Activated naive CD8-positive, alpha-beta T cell treated with anti-CD3 and anti-CD28 coated beads, Interleukin-2, amount 10 ng/mL, durations not matched to agents 7 days and 5 days (primary cell): ENCODE data around the gene LPAR1. TPM values are rescaled to one million over a fixed set of nuclear protein-coding genes. Genes with fewer than 3 reads are reported as not detected.
"Not testable (repeated sequence)": the region's sequence is repeated elsewhere in the genome, so short reads cannot be mapped to it uniquely, and the experiment has no call there.

Source experiments
- ATAC-seq: fragments of 150-1000 bp; cut with Tn5 transposase; one replicate; pipeline ENCODE4 v1.10.0; 2021; ENCODE audit warnings: low read depth, moderate library complexity
- POLR2A ChIA-PET: fragments of 350-600 bp; sonication (Branson Sonifier 250); formaldehyde crosslinking; loops from one replicate; lab custom pipeline; 2021; ENCODE audit warnings: antibody characterized with exemption; lab: Charles Lee
- DNase-seq: peaks from one replicate; pipeline ENCODE4 v3.0.0; 2021
- H3K27ac Mint-ChIP-seq: one replicate; pipeline ENCODE4 v1.8.0; 2022; ENCODE audit warnings: mild to moderate bottlenecking, mixed read lengths
- H3K27me3 Mint-ChIP-seq: one replicate; pipeline ENCODE4 v1.8.0; 2022; ENCODE audit warnings: mild to moderate bottlenecking, moderate library complexity, mixed read lengths
- H3K36me3 Mint-ChIP-seq: one replicate; pipeline ENCODE4 v1.8.0; 2021; ENCODE audit warnings: mild to moderate bottlenecking, mixed read lengths
- H3K4me1 Mint-ChIP-seq: one replicate; pipeline ENCODE4 v1.8.0; 2021; ENCODE audit warnings: mixed read lengths
- H3K4me3 Mint-ChIP-seq: one replicate; pipeline ENCODE4 v1.8.0; 2022; ENCODE audit warnings: mild to moderate bottlenecking, moderate library complexity, mixed read lengths
- H3K9me3 Mint-ChIP-seq: one replicate; pipeline ENCODE4 v1.8.0; 2021; ENCODE audit warnings: mixed read lengths
- total RNA-seq, 2 experiments: library from RNA; stranded (reverse); gene quantifications; one replicate each; pipeline ENCODE4 v1.2.3, GENCODE V29; 2021

LPAR1 gene
- total RNA-seq, 2 experiments from 2014 or later = 0.14 TPM; not detected in 1

- POLR2A ChIA-PET = no interaction called here
- H3K4me1 Mint-ChIP-seq = peaks cover 1% of the 10 kb centered on the region
- no peak for ATAC-seq
- DNase-seq = no peak
- H3K27ac Mint-ChIP-seq = no peak overlapping the region
- H3K4me3 Mint-ChIP-seq = no peak overlapping the region
- H3K9me3 Mint-ChIP-seq = peaks cover 2% of the 10 kb centered on the region
- H3K36me3 Mint-ChIP-seq = no peaks in the 10 kb centered on the region
- H3K27me3 Mint-ChIP-seq = peaks cover 6% of the 10 kb centered on the region
Measured at GRCh38 chr9:110876929-110877328, 161.3 kb downstream of the LPAR1 start.

GRCh38 chr9:110874963-110875674 is 163.2 kb downstream of the LPAR1 start:
- H3K4me1 Mint-ChIP-seq = peaks cover 3% of the 10 kb centered on the region
- no peak overlapping the region for H3K27ac Mint-ChIP-seq
- ATAC-seq (no peak), DNase-seq (no peak)
- no peak overlapping the region for H3K4me3 Mint-ChIP-seq
- peaks cover 3% of the 10 kb centered on the region for H3K9me3 Mint-ChIP-seq
- no peaks in the 10 kb centered on the region for H3K36me3 Mint-ChIP-seq
- peaks cover 6% of the 10 kb centered on the region for H3K27me3 Mint-ChIP-seq
- POLR2A ChIA-PET = no interaction called here

GRCh38 chr9:110872920-110873319 is 165.3 kb downstream of the LPAR1 start:
- Mint-ChIP-seq H3K9me3 (peaks cover 3% of the 10 kb centered on the region), H3K27ac (no peak overlapping the region), H3K4me3 (no peak overlapping the region), H3K36me3 (no peaks in the 10 kb centered on the region), H3K27me3 (peaks cover 6% of the 10 kb centered on the region), H3K4me1 (peaks cover 5% of the 10 kb centered on the region)
- no peak for DNase-seq
- POLR2A ChIA-PET = no interaction called here
- no peak for ATAC-seq

GRCh38 chr9:110871736-110872135 is 166.5 kb downstream of the LPAR1 start:
- POLR2A ChIA-PET = no interaction called here
- no peaks in the 10 kb centered on the region for H3K36me3 Mint-ChIP-seq
- no peak overlapping the region for H3K27ac Mint-ChIP-seq
- ATAC-seq (no peak), DNase-seq (no peak)
- H3K4me1 Mint-ChIP-seq = peaks cover 5% of the 10 kb centered on the region
- H3K9me3 Mint-ChIP-seq = peaks cover 3% of the 10 kb centered on the region
- H3K4me3 Mint-ChIP-seq = no peak overlapping the region
- peaks cover 6% of the 10 kb centered on the region for H3K27me3 Mint-ChIP-seq

- Mint-ChIP-seq H3K4me1 (peaks cover 4% of the 10 kb centered on the region), H3K9me3 (peaks cover 3% of the 10 kb centered on the region), H3K27ac (no peak overlapping the region), H3K4me3 (no peak overlapping the region), H3K36me3 (no peaks in the 10 kb centered on the region), H3K27me3 (peaks cover under 1% of the 10 kb centered on the region)
- ATAC-seq = no peak
- POLR2A ChIA-PET = no interaction called here
- no peak for DNase-seq
Measured at GRCh38 chr9:110869931-110870330, 168.3 kb downstream of the LPAR1 start.

- no peak for DNase-seq
- POLR2A ChIA-PET = no interaction called here
- no peak for ATAC-seq
- Mint-ChIP-seq H3K36me3 (no peaks in the 10 kb centered on the region), H3K4me3 (no peak overlapping the region), H3K9me3 (peaks cover 3% of the 10 kb centered on the region), H3K4me1 (no peaks in the 10 kb centered on the region), H3K27ac (no peak overlapping the region), H3K27me3 (no peaks in the 10 kb centered on the region)
Measured at GRCh38 chr9:110864011-110864410, 174.3 kb downstream of the LPAR1 start.

- H3K27ac Mint-ChIP-seq, POLR2A ChIA-PET, H3K36me3 Mint-ChIP-seq, ATAC-seq, H3K4me1 Mint-ChIP-seq, H3K4me3 Mint-ChIP-seq, H3K27me3 Mint-ChIP-seq, DNase-seq, H3K9me3 Mint-ChIP-seq: not testable (repeated sequence)
Measured at GRCh38 chr9:110861370-110862110, 176.7 kb downstream of the LPAR1 start.

GRCh38 chr9:110856772-110857171 is 181.5 kb downstream of the LPAR1 start:
- ATAC-seq (no peak), DNase-seq (no peak)
- POLR2A ChIA-PET = no interaction called here
- Mint-ChIP-seq H3K27ac (no peak overlapping the region), H3K36me3 (no peaks in the 10 kb centered on the region), H3K9me3 (peaks cover 5% of the 10 kb centered on the region), H3K27me3 (no peaks in the 10 kb centered on the region), H3K4me1 (no peaks in the 10 kb centered on the region), H3K4me3 (no peak overlapping the region)

GRCh38 chr9:110850401-110851135 is 187.7 kb downstream of the LPAR1 start:
- DNase-seq (no peak), ATAC-seq (no peak)
- Mint-ChIP-seq H3K4me3 (no peak overlapping the region), H3K4me1 (no peaks in the 10 kb centered on the region), H3K36me3 (no peaks in the 10 kb centered on the region), H3K9me3 (peaks cover 5% of the 10 kb centered on the region), H3K27ac (no peak overlapping the region), H3K27me3 (peaks cover 3% of the 10 kb centered on the region)
- POLR2A ChIA-PET = no interaction called here

- H3K27ac Mint-ChIP-seq = no peak overlapping the region
- DNase-seq (no peak), ATAC-seq (no peak)
- H3K4me1 Mint-ChIP-seq = no peaks in the 10 kb centered on the region
- POLR2A ChIA-PET = no interaction called here
- H3K36me3 Mint-ChIP-seq = no peaks in the 10 kb centered on the region
- no peak overlapping the region for H3K4me3 Mint-ChIP-seq
- H3K27me3 Mint-ChIP-seq = peaks cover 3% of the 10 kb centered on the region
- H3K9me3 Mint-ChIP-seq = peaks cover 2% of the 10 kb centered on the region
Measured at GRCh38 chr9:110847671-110848070, 190.6 kb downstream of the LPAR1 start.

- Mint-ChIP-seq H3K9me3 (peaks cover 2% of the 10 kb centered on the region), H3K4me3 (no peak overlapping the region), H3K27ac (no peak overlapping the region), H3K4me1 (no peaks in the 10 kb centered on the region), H3K36me3 (no peaks in the 10 kb centered on the region), H3K27me3 (peaks cover 3% of the 10 kb centered on the region)
- DNase-seq (no peak), ATAC-seq (no peak)
- POLR2A ChIA-PET = no interaction called here
Measured at GRCh38 chr9:110846215-110846614, 192.1 kb downstream of the LPAR1 start.

- DNase-seq = no peak
- Mint-ChIP-seq H3K4me1 (no peaks in the 10 kb centered on the region), H3K4me3 (no peak overlapping the region), H3K27me3 (peaks cover 3% of the 10 kb centered on the region), H3K36me3 (no peaks in the 10 kb centered on the region), H3K9me3 (peaks cover 2% of the 10 kb centered on the region), H3K27ac (no peak overlapping the region)
- POLR2A ChIA-PET = no interaction called here
- ATAC-seq = no peak
Measured at GRCh38 chr9:110844121-110844520, 194.1 kb downstream of the LPAR1 start.

- no peaks in the 10 kb centered on the region for H3K36me3 Mint-ChIP-seq
- DNase-seq (no peak), ATAC-seq (no peak)
- no peaks in the 10 kb centered on the region for H3K4me1 Mint-ChIP-seq
- H3K27me3 Mint-ChIP-seq = peaks cover 3% of the 10 kb centered on the region
- H3K9me3 Mint-ChIP-seq = peaks cover 2% of the 10 kb centered on the region
- H3K27ac Mint-ChIP-seq = no peak overlapping the region
- no peak overlapping the region for H3K4me3 Mint-ChIP-seq
- POLR2A ChIA-PET = no interaction called here
Measured at GRCh38 chr9:110842986-110843385, 195.3 kb downstream of the LPAR1 start.
